WTC11 (cell line): ENCODE results near the gene TCP11. TPM values are rescaled to one million over a fixed set of nuclear protein-coding genes. Genes with fewer than 3 reads are reported as not detected.

ENCODE experiments used
- ATAC-seq: fragments of 200-7000 bp; cut with Tn5 transposase; 2 replicates; pipeline ENCODE4 v1.10.0; 2021; ENCODE audit warnings: mild to moderate bottlenecking, moderate library complexity
- CTCF ChIA-PET: fragments of 300-600 bp; sonication (Branson Sonifier 250); formaldehyde crosslinking; loops from one replicate; lab custom pipeline; 2021; ENCODE audit warnings: antibody characterized with exemption; lab: Charles Lee
- POLR2A ChIA-PET: fragments of 350-600 bp; sonication (Branson Sonifier 250); formaldehyde crosslinking; loops from one replicate; lab custom pipeline; 2021; ENCODE audit warnings: antibody characterized with exemption; lab: Charles Lee
- DNase-seq: peaks from one replicate; pipeline ENCODE4 v3.0.0; 2021; ENCODE audit warnings: low spot score
- H3K27ac Mint-ChIP-seq: 2 replicates; pipeline ENCODE4 v1.8.0; 2021; ENCODE audit warnings: mixed read lengths
- H3K27me3 Mint-ChIP-seq: 2 replicates; pipeline ENCODE4 v1.8.0; 2021; ENCODE audit warnings: low read depth, mild to moderate bottlenecking, moderate library complexity, mixed read lengths
- H3K36me3 Mint-ChIP-seq: 2 replicates; pipeline ENCODE4 v1.8.0; 2021; ENCODE audit warnings: mixed read lengths
- H3K4me1 Mint-ChIP-seq: 2 replicates; pipeline ENCODE4 v1.8.0; 2022; ENCODE audit warnings: mixed read lengths
- H3K4me3 Mint-ChIP-seq: 2 replicates; pipeline ENCODE4 v1.8.0; 2021; ENCODE audit warnings: mild to moderate bottlenecking, moderate library complexity, mixed read lengths
- H3K9me3 Mint-ChIP-seq: 2 replicates; pipeline ENCODE4 v1.8.0; 2021; ENCODE audit warnings: mixed read lengths
- ATF6 ChIP-seq: sonication (generic); formaldehyde crosslinking; IDR thresholded peaks from 2 replicates; pipeline ENCODE4 v1.8.1; 2023; ENCODE audit warnings: mild to moderate bottlenecking, missing genetic modification reagents
- CREM ChIP-seq: sonication (generic); formaldehyde crosslinking; IDR thresholded peaks from 2 replicates; pipeline ENCODE4 v1.8.1; 2022; ENCODE audit warnings: mild to moderate bottlenecking, missing genetic modification reagents, moderate library complexity
- FOXJ3 ChIP-seq: sonication (generic); formaldehyde crosslinking; IDR thresholded peaks from 2 replicates; pipeline ENCODE4 v1.9.0; 2021; ENCODE audit warnings: missing genetic modification reagents, mild to moderate bottlenecking, borderline replicate concordance
- GABPB1 ChIP-seq: sonication (generic); formaldehyde crosslinking; IDR thresholded peaks from 2 replicates; pipeline ENCODE4 v1.8.1; 2023; ENCODE audit warnings: mild to moderate bottlenecking, missing genetic modification reagents
- IRF2 ChIP-seq: sonication (generic); formaldehyde crosslinking; IDR thresholded peaks from 2 replicates; pipeline ENCODE4 v1.8.0; 2022; ENCODE audit warnings: low read depth, missing genetic modification reagents, borderline replicate concordance
- KAT7 ChIP-seq: sonication (generic); formaldehyde crosslinking; IDR thresholded peaks from 2 replicates; pipeline ENCODE4 v1.8.1; 2023; ENCODE audit warnings: missing genetic modification reagents, mild to moderate bottlenecking, borderline replicate concordance
- MLX ChIP-seq: sonication (generic); formaldehyde crosslinking; IDR thresholded peaks from 2 replicates; pipeline ENCODE4 v1.8.1; 2023; ENCODE audit warnings: mild to moderate bottlenecking, missing genetic modification reagents, moderate library complexity
- NFE2L1 ChIP-seq: sonication (generic); formaldehyde crosslinking; IDR thresholded peaks from 2 replicates; pipeline ENCODE4 v1.8.1; 2023; ENCODE audit warnings: missing genetic modification reagents
- PRDM15 ChIP-seq: sonication (generic); formaldehyde crosslinking; IDR thresholded peaks from 2 replicates; pipeline ENCODE4 v1.8.0; 2022; ENCODE audit warnings: missing genetic modification reagents
- SP1 ChIP-seq: sonication (generic); formaldehyde crosslinking; conservative IDR thresholded peaks from 2 replicates; pipeline ENCODE4 v1.8.1; 2022; ENCODE audit warnings: missing genetic modification reagents
- TCF7 ChIP-seq: sonication (generic); formaldehyde crosslinking; IDR thresholded peaks from 2 replicates; pipeline ENCODE4 v1.8.0; 2022; ENCODE audit warnings: mild to moderate bottlenecking, low read depth, missing genetic modification reagents, moderate library complexity
- ZNF138 ChIP-seq: sonication (generic); formaldehyde crosslinking; conservative IDR thresholded peaks from 2 replicates; pipeline ENCODE4 v1.8.1; 2022; ENCODE audit warnings: mild to moderate bottlenecking, moderate library complexity, missing genetic modification reagents
- ZNF232 ChIP-seq: sonication (generic); formaldehyde crosslinking; IDR thresholded peaks from 2 replicates; pipeline ENCODE4 v1.8.0; 2022; ENCODE audit warnings: mild to moderate bottlenecking, missing genetic modification reagents
- ZNF317 ChIP-seq: sonication (generic); formaldehyde crosslinking; IDR thresholded peaks from 2 replicates; pipeline ENCODE4 v1.8.1; 2023; ENCODE audit warnings: low read depth, mild to moderate bottlenecking, moderate library complexity, missing genetic modification reagents, borderline replicate concordance
- total RNA-seq: library from RNA; stranded (reverse); gene quantifications from 3 replicates; pipeline ENCODE4 v1.2.3, GENCODE V29; 2021
- TF ChIP-seq, protein P1 (sequence below): sonication (generic); formaldehyde crosslinking; IDR thresholded peaks from 2 replicates; pipeline ENCODE4 v1.8.1; 2022; ENCODE audit warnings: mild to moderate bottlenecking, missing genetic modification reagents, moderate library complexity, borderline replicate concordance
- TF ChIP-seq, protein P2 (sequence below): sonication (generic); formaldehyde crosslinking; IDR thresholded peaks from 2 replicates; pipeline ENCODE4 v1.8.1; 2023; ENCODE audit warnings: mild to moderate bottlenecking, missing genetic modification reagents, borderline replicate concordance
- TF ChIP-seq, protein P3 (sequence below): sonication (generic); formaldehyde crosslinking; IDR thresholded peaks from 2 replicates; pipeline ENCODE4 v1.8.0; 2023; ENCODE audit warnings: mild to moderate bottlenecking, missing genetic modification reagents

The TCP11 gene
- total RNA-seq, 1 experiment from 2014 or later: not detected

- no peak for TF ChIP-seq ATF6 (CRISPR knock-in tag)
- no peak for TF ChIP-seq GABPB1
- TF ChIP-seq CREM (CRISPR knock-in tag): no peak
These were observed 68.5 kb downstream of the TCP11 start (continued) for GRCh38 chr6:35072698-35073055.

GRCh38 chr6:35072051-35072697, 69.0 kb downstream of the TCP11 start:
- H3K4me3 Mint-ChIP-seq: no peak overlapping the region
- TF ChIP-seq TCF7 (CRISPR knock-in tag) (no peak), NFE2L1 (no peak), KAT7 (CRISPR knock-in tag) (no peak), IRF2 (CRISPR knock-in tag) (no peak), MLX (CRISPR knock-in tag) (no peak), ATF6 (CRISPR knock-in tag) (no peak), FOXJ3 (no peak), ZNF232 (CRISPR knock-in tag) (no peak), ZNF317 (CRISPR knock-in tag) (no peak), PRDM15 (CRISPR knock-in tag) (no peak), ZNF138 (CRISPR knock-in tag) (no peak), SP1 (CRISPR knock-in tag) (no peak)
- TF ChIP-seq, protein P1, sequence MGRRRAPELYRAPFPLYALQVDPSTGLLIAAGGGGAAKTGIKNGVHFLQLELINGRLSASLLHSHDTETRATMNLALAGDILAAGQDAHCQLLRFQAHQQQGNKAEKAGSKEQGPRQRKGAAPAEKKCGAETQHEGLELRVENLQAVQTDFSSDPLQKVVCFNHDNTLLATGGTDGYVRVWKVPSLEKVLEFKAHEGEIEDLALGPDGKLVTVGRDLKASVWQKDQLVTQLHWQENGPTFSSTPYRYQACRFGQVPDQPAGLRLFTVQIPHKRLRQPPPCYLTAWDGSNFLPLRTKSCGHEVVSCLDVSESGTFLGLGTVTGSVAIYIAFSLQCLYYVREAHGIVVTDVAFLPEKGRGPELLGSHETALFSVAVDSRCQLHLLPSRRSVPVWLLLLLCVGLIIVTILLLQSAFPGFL (CRISPR knock-in tag): no peak
- TF ChIP-seq, protein P2, sequence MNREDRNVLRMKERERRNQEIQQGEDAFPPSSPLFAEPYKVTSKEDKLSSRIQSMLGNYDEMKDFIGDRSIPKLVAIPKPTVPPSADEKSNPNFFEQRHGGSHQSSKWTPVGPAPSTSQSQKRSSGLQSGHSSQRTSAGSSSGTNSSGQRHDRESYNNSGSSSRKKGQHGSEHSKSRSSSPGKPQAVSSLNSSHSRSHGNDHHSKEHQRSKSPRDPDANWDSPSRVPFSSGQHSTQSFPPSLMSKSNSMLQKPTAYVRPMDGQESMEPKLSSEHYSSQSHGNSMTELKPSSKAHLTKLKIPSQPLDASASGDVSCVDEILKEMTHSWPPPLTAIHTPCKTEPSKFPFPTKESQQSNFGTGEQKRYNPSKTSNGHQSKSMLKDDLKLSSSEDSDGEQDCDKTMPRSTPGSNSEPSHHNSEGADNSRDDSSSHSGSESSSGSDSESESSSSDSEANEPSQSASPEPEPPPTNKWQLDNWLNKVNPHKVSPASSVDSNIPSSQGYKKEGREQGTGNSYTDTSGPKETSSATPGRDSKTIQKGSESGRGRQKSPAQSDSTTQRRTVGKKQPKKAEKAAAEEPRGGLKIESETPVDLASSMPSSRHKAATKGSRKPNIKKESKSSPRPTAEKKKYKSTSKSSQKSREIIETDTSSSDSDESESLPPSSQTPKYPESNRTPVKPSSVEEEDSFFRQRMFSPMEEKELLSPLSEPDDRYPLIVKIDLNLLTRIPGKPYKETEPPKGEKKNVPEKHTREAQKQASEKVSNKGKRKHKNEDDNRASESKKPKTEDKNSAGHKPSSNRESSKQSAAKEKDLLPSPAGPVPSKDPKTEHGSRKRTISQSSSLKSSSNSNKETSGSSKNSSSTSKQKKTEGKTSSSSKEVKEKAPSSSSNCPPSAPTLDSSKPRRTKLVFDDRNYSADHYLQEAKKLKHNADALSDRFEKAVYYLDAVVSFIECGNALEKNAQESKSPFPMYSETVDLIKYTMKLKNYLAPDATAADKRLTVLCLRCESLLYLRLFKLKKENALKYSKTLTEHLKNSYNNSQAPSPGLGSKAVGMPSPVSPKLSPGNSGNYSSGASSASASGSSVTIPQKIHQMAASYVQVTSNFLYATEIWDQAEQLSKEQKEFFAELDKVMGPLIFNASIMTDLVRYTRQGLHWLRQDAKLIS (CRISPR knock-in tag): no peak
- TF ChIP-seq, protein P3, sequence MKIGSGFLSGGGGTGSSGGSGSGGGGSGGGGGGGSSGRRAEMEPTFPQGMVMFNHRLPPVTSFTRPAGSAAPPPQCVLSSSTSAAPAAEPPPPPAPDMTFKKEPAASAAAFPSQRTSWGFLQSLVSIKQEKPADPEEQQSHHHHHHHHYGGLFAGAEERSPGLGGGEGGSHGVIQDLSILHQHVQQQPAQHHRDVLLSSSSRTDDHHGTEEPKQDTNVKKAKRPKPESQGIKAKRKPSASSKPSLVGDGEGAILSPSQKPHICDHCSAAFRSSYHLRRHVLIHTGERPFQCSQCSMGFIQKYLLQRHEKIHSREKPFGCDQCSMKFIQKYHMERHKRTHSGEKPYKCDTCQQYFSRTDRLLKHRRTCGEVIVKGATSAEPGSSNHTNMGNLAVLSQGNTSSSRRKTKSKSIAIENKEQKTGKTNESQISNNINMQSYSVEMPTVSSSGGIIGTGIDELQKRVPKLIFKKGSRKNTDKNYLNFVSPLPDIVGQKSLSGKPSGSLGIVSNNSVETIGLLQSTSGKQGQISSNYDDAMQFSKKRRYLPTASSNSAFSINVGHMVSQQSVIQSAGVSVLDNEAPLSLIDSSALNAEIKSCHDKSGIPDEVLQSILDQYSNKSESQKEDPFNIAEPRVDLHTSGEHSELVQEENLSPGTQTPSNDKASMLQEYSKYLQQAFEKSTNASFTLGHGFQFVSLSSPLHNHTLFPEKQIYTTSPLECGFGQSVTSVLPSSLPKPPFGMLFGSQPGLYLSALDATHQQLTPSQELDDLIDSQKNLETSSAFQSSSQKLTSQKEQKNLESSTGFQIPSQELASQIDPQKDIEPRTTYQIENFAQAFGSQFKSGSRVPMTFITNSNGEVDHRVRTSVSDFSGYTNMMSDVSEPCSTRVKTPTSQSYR (CRISPR knock-in tag): no peak
- H3K27ac Mint-ChIP-seq: peak overlapping the region; percentile 45; the same call in 1 of the 2 replicates
- H3K4me1 Mint-ChIP-seq: peaks cover 37% of the 10 kb centered on the region
- DNase-seq: no peak
- ChIA-PET POLR2A (interaction anchor here (0.7 kb wide), 1 partner anchor 22 kb away, joined by 3 read pairs; no protein-coding TSS in a partner anchor), CTCF (interaction anchor here (0.5 to 1.1 kb wide), 3 partner anchors 24 to 488 kb away, joined by 3 to 4 read pairs (median 3); no protein-coding TSS in a partner anchor)
- H3K36me3 Mint-ChIP-seq: peaks cover 4% of the 10 kb centered on the region; the same call in 1 of the 2 replicates
- no peaks in the 10 kb centered on the region for H3K9me3 Mint-ChIP-seq
- ATAC-seq: no peak
- H3K27me3 Mint-ChIP-seq: no peaks in the 10 kb centered on the region
